ENCODE results near the gene HLA-A.

The HLA-A gene

GRCh38 chr6:29933955-29934354 lies 8.4 kb upstream of the HLA-A start:
- in situ Hi-C loops (cut with MboI; ENCODE audit: low sequenced_read_pairs), result no loop called here

GRCh38 chr6:29935273-29935955 lies 6.9 kb upstream of the HLA-A start:
- in situ Hi-C loops (cut with MboI; ENCODE audit: low sequenced_read_pairs), result no loop called here

- in situ Hi-C loops (cut with MboI; ENCODE audit: low sequenced_read_pairs), result no loop called here
Measured at GRCh38 chr6:29938746-29939508, 3.4 kb upstream of the HLA-A start.

GRCh38 chr6:29941016-29941415 lies 1.3 kb upstream of the HLA-A start:
- in situ Hi-C loops (cut with MboI; ENCODE audit: low sequenced_read_pairs), result no loop called here

GRCh38 chr6:29941471-29941870 lies 861 bp upstream of the HLA-A start:
- in situ Hi-C loops (cut with MboI; ENCODE audit: low sequenced_read_pairs), result no loop called here

GRCh38 chr6:29941916-29942274 lies 437 bp upstream of the HLA-A start:
- in situ Hi-C loops (cut with MboI; ENCODE audit: low sequenced_read_pairs), result no loop called here

GRCh38 chr6:29943053-29943966 lies 978 bp downstream of the HLA-A start:
- in situ Hi-C loops (cut with MboI; ENCODE audit: low sequenced_read_pairs), result no loop called here

GRCh38 chr6:29945281-29945820 lies 3.0 kb downstream of the HLA-A start:
- in situ Hi-C loops (cut with MboI; ENCODE audit: low sequenced_read_pairs), result no loop called here

- in situ Hi-C loops (cut with MboI; ENCODE audit: low sequenced_read_pairs), result no loop called here
Measured at GRCh38 chr6:29946223-29947076, 4.1 kb downstream of the HLA-A start.

GRCh38 chr6:29947077-29947980 lies 5.0 kb downstream of the HLA-A start:
- in situ Hi-C loops (cut with MboI; ENCODE audit: low sequenced_read_pairs), result no loop called here

GRCh38 chr6:29948277-29948676 lies 5.9 kb downstream of the HLA-A start:
- in situ Hi-C loops (cut with MboI; ENCODE audit: low sequenced_read_pairs), result no loop called here

- in situ Hi-C loops (cut with MboI; ENCODE audit: low sequenced_read_pairs), result no loop called here
Measured at GRCh38 chr6:29949934-29950333, 7.6 kb downstream of the HLA-A start.

GRCh38 chr6:29951882-29952281 lies 9.6 kb downstream of the HLA-A start:
- in situ Hi-C loops (cut with MboI; ENCODE audit: low sequenced_read_pairs), result no loop called here

GRCh38 chr6:29953001-29953441 lies 10.7 kb downstream of the HLA-A start:
- in situ Hi-C loops (cut with MboI; ENCODE audit: low sequenced_read_pairs), result no loop called here

GRCh38 chr6:29953686-29954085 lies 11.4 kb downstream of the HLA-A start:
- in situ Hi-C loops (cut with MboI; ENCODE audit: low sequenced_read_pairs), result no loop called here

- in situ Hi-C loops (cut with MboI; ENCODE audit: low sequenced_read_pairs), result no loop called here
Measured at GRCh38 chr6:29954272-29954671, 11.9 kb downstream of the HLA-A start.

- in situ Hi-C loops (cut with MboI; ENCODE audit: low sequenced_read_pairs), result no loop called here
Measured at GRCh38 chr6:29955783-29956182, 13.5 kb downstream of the HLA-A start.

GRCh38 chr6:29956518-29956917 lies 14.2 kb downstream of the HLA-A start:
- in situ Hi-C loops (cut with MboI; ENCODE audit: low sequenced_read_pairs), result no loop called here

- in situ Hi-C loops (cut with MboI; ENCODE audit: low sequenced_read_pairs), result no loop called here
Measured at GRCh38 chr6:29958046-29958445, 15.7 kb downstream of the HLA-A start.
